HG03097 (cell line): ENCODE results near the gene SH2D2A.
"Not testable (repeated sequence)": the region's sequence is repeated elsewhere in the genome, so short reads cannot be mapped to it uniquely, and the experiment has no call there.

Source experiments
- ATAC-seq: cut with Tn5 transposase; IDR thresholded peaks from one replicate; pipeline ENCODE4 v1.9.1; 2021; ENCODE audit not compliant: unreplicated experiment, low FRiP score

SH2D2A gene

GRCh38 chr1:156776942-156777341 lies 39.7 kb downstream of the SH2D2A start:
- no peak for ATAC-seq

- no peak for ATAC-seq
Observed at GRCh38 chr1:156775799-156776198, 40.8 kb downstream of the SH2D2A start.

GRCh38 chr1:156773607-156774006 lies 43.0 kb downstream of the SH2D2A start:
- no peak for ATAC-seq

GRCh38 chr1:156772728-156773497 lies 43.7 kb downstream of the SH2D2A start:
- ATAC-seq = no peak

GRCh38 chr1:156772222-156772621 lies 44.4 kb downstream of the SH2D2A start:
- no peak for ATAC-seq

- no peak for ATAC-seq
Observed at GRCh38 chr1:156768610-156769295, 47.9 kb downstream of the SH2D2A start.

GRCh38 chr1:156767879-156768604 lies 48.6 kb downstream of the SH2D2A start:
- peak; percentile 3 for ATAC-seq

GRCh38 chr1:156767101-156767878 lies 49.4 kb downstream of the SH2D2A start, which contains the start of gene PRCC:
Gene PRCC (plus strand): TSS chr1:156767535. CDS start chr1:156767772, 237 bp downstream.
- peak; percentile 92 for ATAC-seq

GRCh38 chr1:156766298-156767100 lies 50.1 kb downstream of the SH2D2A start:
- ATAC-seq = peak; percentile 5

GRCh38 chr1:156765666-156766065 lies 51.0 kb downstream of the SH2D2A start:
- no peak for ATAC-seq

GRCh38 chr1:156765136-156765535 lies 51.5 kb downstream of the SH2D2A start:
- not testable (repeated sequence) for ATAC-seq

GRCh38 chr1:156760796-156761104 lies 55.9 kb downstream of the SH2D2A start:
- no peak for ATAC-seq

GRCh38 chr1:156760092-156760795 lies 56.4 kb downstream of the SH2D2A start:
- no peak for ATAC-seq

- ATAC-seq = not testable (repeated sequence)
Observed at GRCh38 chr1:156757572-156758253, 58.9 kb downstream of the SH2D2A start.

- ATAC-seq = no peak
Observed at GRCh38 chr1:156756355-156756754, 60.3 kb downstream of the SH2D2A start.
